ENCODE measurements around the gene FBXO11.

DNA sequence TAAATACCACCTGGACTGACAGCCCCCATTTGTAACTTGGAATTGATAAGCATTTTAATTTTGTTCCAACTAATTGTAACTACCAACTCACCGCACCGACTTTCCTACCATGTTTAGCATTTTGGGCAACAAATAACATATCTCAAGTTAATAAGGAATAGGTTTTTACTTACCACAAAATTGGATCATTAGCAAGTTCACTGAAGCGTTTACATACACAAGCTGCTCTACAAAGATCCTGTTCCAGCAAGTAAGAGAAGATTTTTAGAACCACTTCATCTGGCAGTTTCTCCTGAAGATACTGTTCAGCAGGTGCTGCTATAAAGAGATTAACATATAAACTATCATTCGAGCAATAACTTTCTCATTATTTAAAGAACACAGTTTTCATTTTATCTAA is 67.6 kb downstream of the FBXO11 start:
- TF ChIP-seq, protein P1, sequence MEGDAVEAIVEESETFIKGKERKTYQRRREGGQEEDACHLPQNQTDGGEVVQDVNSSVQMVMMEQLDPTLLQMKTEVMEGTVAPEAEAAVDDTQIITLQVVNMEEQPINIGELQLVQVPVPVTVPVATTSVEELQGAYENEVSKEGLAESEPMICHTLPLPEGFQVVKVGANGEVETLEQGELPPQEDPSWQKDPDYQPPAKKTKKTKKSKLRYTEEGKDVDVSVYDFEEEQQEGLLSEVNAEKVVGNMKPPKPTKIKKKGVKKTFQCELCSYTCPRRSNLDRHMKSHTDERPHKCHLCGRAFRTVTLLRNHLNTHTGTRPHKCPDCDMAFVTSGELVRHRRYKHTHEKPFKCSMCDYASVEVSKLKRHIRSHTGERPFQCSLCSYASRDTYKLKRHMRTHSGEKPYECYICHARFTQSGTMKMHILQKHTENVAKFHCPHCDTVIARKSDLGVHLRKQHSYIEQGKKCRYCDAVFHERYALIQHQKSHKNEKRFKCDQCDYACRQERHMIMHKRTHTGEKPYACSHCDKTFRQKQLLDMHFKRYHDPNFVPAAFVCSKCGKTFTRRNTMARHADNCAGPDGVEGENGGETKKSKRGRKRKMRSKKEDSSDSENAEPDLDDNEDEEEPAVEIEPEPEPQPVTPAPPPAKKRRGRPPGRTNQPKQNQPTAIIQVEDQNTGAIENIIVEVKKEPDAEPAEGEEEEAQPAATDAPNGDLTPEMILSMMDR (IDR thresholded peaks at IDR 0.05): no peak
- TF ChIP-seq POLR2AphosphoS5 (IDR thresholded peaks at IDR 0.05; ENCODE audit: low read depth, low read length): no peak
- no peak for TF ChIP-seq REST (IDR thresholded peaks at IDR 0.05; ENCODE audit: low read depth, low read length)

Data from SK-N-SH (cell line).